HuH-7.5 (cell line): ENCODE measurements around the gene PCDHB5.
"Not testable (repeated sequence)": the region's sequence is repeated elsewhere in the genome, so short reads cannot be mapped to it uniquely, and the experiment has no call there.

Experiments
- DNase-seq: peaks from one replicate; pipeline ENCODE4 v3.0.0; 2011; ENCODE audit warnings: low spot score

PCDHB5 gene

DNA sequence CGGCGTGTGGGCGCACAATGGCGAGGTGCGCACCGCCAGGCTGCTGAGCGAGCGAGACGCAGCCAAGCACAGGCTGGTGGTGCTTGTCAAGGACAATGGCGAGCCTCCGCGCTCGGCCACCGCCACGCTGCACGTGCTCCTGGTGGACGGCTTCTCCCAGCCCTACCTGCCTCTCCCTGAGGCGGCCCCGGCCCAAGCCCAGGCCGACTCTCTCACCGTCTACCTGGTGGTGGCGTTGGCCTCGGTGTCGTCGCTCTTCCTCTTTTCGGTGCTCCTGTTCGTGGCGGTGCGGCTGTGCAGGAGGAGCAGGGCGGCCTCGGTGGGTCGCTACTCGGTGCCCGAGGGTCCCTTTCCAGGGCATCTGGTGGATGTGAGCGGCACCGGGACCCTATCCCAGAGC lies 17.1 kb downstream of the PCDHB5 start:
- DNase-seq: not testable (repeated sequence)

DNA sequence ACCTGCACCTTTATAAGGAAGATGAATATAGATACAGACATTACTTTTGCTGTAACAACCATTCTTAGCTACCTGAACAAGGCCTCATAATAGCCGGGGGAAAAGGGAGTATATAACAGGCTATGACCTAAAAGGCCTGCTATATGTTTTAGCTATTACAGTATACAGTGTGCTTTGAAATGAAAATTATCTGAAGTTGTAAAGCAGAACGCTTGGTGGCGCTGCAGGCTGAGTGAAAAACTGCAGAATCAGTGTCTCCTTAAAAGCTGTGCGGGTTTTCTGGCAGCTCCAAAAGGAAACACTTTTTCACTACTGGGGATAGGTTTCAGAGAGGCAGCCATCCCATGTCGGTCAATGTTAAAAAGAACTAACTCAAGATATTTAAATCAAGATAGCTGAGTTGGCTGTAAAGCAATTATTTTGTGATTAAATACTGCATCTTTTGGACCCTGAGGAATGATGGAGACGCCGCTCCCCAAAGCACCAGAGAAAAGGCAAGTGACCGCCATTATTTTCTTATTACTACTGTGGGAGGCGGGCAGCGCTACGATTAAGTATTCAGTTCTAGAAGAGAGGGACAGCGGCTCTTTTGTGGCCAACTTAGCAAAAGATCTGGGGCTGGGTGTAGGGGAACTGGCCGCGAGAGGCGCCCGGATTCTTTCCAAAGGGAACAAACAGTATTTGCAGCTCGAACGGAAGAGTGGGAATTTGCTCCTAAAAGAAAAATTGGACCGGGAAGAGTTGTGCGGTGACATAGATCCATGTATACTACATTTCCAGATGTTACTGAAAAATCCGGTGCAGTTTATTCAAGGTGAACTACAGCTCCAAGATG lies 20.8 kb downstream of the PCDHB5 start:
- DNase-seq: no peak

DNA sequence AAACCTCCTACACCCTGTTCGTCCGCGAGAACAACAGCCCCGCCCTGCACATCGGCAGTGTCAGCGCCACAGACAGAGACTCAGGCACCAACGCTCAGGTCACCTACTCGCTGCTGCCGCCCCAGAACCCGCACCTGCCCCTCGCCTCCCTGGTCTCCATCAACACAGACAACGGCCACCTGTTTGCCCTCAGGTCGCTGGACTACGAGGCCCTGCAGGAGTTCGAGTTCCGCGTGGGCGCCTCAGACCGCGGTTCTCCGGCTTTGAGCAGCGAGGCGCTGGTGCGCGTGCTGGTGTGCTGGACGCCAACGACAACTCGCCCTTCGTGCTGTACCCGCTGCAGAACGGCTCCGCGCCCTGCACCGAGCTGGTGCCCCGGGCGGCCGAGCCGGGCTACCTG lies 22.4 kb downstream of the PCDHB5 start:
- not testable (repeated sequence) for DNase-seq

DNA sequence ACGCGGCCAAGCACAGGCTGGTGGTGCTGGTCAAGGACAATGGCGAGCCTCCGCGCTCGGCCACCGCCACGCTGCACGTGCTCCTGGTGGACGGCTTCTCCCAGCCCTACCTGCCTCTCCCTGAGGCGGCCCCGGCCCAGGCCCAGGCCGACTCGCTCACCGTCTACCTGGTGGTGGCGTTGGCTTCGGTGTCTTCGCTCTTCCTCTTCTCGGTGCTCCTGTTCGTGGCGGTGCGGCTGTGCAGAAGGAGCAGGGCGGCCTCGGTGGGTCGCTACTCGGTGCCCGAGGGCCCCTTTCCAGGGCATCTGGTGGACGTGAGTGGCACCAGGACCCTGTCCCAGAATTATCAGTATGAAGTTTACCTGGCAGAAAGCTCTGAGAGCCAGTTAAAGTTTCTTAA lies 22.9 kb downstream of the PCDHB5 start:
- DNase-seq: not testable (repeated sequence)

DNA sequence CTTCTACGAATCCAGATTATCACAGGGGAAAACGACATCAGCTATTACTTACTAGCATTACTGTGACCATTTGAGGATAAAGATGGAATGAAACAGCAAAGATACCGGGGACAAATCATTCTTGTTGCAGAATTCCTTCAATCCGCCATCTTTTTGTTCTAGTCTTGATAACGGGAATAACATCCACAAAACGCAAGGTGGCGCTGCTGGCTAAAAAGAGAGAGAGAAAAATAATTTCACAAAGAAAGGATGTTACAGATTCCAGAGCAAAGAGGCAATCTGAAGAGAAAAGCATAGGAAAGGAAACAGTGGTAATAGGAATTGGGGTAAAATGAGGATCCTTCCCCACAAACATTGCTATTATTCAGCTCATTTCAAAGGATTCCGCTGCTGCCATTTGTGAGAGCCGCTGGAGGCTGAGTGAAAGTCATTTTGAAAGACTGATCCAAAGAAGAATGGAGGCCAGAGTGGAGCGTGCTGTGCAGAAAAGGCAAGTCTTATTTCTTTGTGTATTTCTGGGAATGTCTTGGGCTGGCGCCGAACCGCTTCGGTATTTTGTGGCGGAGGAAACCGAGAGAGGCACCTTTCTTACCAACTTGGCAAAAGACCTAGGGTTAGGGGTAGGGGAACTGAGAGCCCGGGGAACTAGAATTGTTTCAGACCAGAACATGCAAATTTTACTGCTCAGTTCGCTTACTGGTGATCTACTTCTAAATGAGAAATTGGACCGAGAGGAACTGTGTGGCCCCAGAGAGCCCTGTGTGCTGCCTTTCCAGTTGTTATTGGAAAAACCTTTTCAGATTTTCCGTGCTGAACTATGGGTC lies 37.6 kb downstream of the PCDHB5 start, which contains the start of gene PCDHB7:
Gene PCDHB7, plus strand, starts transcription at position 264 of the 824 bp plus-strand sequence. Its CDS starts 192 bp downstream, at position 456.
- DNase-seq: peak; percentile 61

DNA sequence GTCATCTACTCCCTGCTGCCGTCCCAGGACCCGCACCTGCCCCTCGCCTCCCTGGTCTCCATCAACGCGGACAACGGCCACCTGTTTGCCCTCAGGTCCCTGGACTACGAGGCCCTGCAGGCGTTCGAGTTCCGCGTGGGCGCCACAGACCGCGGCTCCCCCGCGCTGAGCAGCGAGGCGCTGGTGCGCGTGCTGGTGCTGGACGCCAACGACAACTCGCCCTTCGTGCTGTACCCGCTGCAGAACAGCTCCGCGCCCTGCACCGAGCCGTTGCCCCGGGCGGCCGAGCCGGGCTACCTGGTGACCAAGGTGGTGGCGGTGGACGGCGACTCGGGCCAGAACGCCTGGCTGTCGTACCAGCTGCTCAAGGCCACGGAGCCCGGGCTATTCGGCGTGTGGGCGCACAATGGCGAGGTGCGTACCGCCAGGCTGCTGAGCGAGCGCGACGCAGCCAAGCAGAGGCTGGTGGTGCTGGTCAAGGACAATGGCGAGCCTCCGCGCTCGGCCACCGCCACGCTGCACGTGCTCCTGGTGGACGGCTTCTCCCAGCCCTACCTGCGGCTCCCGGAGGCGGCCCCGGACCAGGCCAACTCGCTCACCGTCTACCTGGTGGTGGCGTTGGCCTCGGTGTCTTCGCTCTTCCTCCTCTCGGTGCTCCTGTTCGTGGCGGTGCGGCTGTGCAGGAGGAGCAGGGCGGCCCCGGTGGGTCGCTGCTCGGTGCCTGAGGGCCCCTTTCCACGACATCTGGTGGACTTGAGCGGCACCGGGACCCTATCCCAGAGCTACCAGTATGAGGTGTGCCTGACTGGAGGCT lies 39.5 kb downstream of the PCDHB5 start:
- not testable (repeated sequence) for DNase-seq

DNA sequence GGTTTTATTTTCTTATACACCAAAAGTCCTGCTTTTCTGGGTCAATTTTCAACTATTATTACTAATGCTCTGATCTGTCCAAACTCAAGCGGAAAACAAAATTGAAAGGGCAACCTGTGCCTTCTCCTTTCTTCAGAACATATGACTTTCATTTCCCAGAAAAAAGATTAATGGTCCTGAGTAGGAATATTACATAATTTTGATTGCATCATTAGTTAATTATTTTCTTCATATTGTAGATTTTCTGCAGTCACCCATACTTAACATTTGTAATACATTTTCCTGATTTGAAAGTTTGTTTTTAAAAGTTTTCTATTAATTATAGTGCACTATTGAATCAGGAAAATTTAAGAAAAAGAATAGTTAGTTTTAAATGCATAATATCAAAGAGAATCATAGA lies 40.9 kb downstream of the PCDHB5 start:
- no peak for DNase-seq

DNA sequence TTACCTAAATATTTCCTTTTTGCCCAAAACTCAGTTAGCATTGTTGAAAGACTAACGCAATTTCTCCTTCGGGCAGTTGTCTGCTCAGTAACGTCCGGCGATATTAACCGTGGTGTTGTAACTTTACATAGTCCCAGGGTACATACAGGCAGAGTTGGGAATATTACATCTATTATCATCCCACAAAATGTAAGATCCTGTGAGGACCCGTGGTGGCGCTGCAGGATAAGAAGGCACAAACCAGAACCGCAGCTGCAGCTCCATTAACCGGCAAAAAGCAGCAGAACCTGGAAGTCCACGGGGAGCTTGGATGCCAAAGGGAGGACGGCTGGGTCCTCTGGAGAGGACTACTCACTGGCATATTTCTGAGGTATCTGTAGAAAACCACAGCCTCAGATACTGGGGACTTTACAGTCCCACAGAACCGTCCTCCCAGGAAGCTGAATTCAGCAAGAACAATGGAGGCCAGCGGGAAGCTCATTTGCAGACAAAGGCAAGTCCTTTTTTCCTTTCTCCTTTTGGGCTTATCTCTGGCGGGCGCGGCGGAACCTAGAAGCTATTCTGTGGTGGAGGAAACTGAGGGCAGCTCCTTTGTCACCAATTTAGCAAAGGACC lies 42.7 kb downstream of the PCDHB5 start, which contains the start of gene PCDHB8:
Gene PCDHB8, plus strand, starts transcription at position 214 of the 615 bp plus-strand sequence. Its CDS starts 245 bp downstream, at position 459.
- peak; percentile 88 for DNase-seq

DNA sequence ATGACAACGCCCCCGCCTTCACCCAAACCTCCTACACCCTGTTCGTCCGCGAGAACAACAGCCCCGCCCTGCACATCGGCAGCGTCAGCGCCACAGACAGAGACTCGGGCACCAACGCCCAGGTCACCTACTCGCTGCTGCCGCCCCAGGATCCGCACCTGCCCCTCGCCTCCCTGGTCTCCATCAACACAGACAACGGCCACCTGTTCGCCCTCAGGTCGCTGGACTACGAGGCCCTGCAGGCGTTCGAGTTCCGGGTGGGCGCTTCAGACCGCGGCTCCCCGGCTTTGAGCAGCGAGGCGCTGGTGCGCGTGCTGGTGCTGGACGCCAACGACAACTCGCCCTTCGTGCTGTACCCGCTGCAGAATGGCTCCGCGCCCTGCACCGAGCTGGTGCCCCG lies 44.4 kb downstream of the PCDHB5 start:
- not testable (repeated sequence) for DNase-seq

DNA sequence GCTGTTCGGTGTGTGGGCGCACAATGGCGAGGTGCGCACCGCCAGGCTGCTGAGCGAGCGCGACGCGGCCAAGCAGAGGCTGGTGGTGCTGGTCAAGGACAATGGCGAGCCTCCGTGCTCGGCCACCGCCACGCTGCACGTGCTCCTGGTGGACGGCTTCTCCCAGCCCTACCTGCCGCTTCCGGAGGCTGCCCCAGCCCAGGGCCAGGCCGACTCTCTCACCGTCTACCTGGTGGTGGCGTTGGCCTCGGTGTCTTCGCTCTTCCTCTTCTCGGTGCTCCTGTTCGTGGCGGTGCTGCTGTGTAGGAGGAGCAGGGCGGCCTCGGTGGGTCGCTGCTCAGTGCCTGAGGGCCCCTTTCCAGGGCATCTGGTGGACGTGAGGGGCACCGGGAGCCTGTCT lies 44.9 kb downstream of the PCDHB5 start:
- DNase-seq: not testable (repeated sequence)

DNA sequence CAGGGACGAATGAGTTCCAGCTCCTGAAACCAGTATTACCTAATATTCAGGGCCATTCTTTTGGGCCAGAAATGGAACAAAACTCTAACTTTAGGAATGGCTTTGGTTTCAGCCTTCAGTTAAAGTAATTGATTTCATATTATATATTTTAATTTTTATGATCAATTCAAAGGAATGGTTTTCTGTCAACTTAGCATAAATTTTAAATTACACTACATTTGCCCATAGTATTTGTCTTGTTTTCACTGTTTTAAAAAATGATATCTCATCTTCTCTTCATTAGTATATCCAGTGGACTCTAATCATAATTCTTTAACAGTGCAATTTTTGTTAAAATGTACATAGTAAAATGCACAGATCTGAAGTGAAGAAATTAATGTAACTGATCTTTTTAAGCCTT lies 45.3 kb downstream of the PCDHB5 start:
- DNase-seq: no peak

DNA sequence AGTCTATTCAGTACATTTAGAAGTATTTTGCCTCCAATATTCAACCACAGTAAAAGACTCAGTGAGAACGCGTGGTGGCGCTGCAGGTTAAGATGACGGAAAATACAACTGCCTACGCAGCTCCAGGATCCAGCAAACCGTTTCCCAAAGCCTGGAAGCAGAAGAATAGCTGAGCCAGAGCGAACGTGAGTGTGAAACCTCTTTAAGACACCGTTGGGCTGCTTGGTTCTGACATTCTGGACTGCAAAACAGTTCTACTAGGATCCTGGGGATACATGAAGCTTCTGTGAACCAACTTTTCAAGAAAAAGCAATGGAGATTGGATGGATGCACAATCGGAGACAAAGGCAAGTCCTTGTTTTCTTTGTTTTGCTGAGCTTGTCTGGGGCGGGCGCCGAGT lies 47.2 kb downstream of the PCDHB5 start, which contains the start of gene PCDHB16:
Gene PCDHB16, plus strand, starts transcription at position 140 of the 400 bp plus-strand sequence. Its CDS starts 173 bp downstream, at position 313.
- DNase-seq: no peak

DNA sequence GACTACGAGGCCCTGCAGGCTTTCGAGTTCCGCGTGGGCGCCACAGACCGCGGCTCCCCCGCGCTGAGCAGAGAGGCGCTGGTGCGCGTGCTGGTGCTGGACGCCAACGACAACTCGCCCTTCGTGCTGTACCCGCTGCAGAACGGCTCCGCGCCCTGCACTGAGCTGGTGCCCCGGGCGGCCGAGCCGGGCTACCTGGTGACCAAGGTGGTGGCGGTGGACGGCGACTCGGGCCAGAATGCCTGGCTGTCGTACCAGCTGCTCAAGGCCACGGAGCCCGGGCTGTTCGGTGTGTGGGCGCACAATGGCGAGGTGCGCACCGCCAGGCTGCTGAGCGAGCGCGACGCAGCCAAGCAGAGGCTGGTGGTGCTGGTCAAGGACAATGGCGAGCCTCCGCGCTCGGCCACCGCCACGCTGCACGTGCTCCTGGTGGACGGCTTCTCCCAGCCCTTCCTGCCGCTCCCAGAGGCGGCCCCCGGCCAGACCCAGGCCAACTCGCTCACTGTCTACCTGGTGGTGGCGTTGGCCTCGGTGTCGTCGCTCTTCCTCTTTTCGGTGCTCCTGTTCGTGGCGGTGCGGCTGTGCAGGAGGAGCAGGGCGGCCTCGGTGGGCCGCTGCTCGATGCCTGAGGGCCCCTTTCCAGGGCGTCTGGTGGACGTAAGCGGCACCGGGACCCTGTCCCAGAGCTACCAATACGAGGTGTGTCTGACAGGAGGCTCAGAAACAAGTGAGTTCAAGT lies 49.3 kb downstream of the PCDHB5 start:
- DNase-seq: not testable (repeated sequence)

DNA sequence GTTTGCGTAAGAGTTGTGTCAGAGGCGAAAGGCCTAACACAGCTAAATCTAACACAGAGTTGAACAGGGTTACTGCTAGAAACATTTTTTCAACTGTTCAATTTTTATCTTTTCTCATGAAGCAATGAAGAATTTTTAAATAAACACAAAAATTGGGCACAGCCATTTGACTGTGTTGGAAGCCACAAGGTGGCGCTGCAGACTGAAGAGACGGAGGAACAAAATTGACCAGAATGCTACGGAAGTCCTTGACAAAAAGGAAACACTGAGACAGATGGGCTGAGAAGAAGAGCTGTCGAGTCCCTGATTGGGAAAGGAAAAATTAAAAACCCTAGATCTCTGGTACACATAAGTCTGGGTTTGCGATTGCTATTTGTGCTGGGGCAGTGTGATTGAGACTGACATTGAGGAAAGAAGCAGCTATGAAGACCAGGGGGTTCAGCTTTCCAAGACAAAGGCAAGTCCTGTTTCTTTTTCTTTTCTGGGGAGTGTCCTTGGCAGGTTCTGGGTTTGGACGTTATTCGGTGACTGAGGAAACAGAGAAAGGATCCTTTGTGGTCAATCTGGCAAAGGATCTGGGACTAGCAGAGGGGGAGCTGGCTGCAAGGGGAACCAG lies 52.0 kb downstream of the PCDHB5 start, which contains the start of gene PCDHB9:
Gene PCDHB9, plus strand, starts transcription at position 265 of the 616 bp plus-strand sequence. Its CDS starts 158 bp downstream, at position 423.
- DNase-seq: peak; percentile 61
